ENCODE measurements around the gene CDC45.

Gene CDC45

GRCh38 chr22:19447330-19448075 lies 32.2 kb upstream of the CDC45 start, which contains the start of gene C22orf39 (continued):
- TF ChIP-seq HIC1 (tag by site-specific recombination; IDR thresholded peaks at IDR 0.05) (peak; percentile 66; the same call in 1 of the 2 replicates), ZNF211 (tag by site-specific recombination; IDR thresholded peaks at IDR 0.05; ENCODE audit: low read depth) (no peak), ZNF48 (tag by site-specific recombination; IDR thresholded peaks at IDR 0.05) (no peak), ZNF658 (tag by site-specific recombination; IDR thresholded peaks at IDR 0.05) (no peak), ZNF302 (tag by site-specific recombination; IDR thresholded peaks at IDR 0.05; ENCODE audit: low read depth) (no peak), ZBTB44 (tag by site-specific recombination; IDR thresholded peaks at IDR 0.05) (no peak), KLF1 (tag by site-specific recombination; IDR thresholded peaks at IDR 0.05) (peak; percentile 22; the same call in 1 of the 2 replicates), ZNF629 (tag by site-specific recombination; IDR thresholded peaks at IDR 0.05) (peak; percentile 72), ZFP3 (tag by site-specific recombination; IDR thresholded peaks at IDR 0.05; ENCODE audit: low read depth) (no peak), ZNF660 (tag by site-specific recombination; IDR thresholded peaks at IDR 0.05) (peak; percentile 39; the same call in 1 of the 2 replicates), ZFHX2 (tag by site-specific recombination; conservative IDR thresholded peaks at IDR 0.05) (no peak), ZBTB26 (tag by site-specific recombination; optimal IDR thresholded peaks at IDR 0.05) (peak; percentile 94), ZNF248 (tag by site-specific recombination; IDR thresholded peaks at IDR 0.05) (no peak), OVOL3 (tag by site-specific recombination; IDR thresholded peaks at IDR 0.05) (peak; percentile 55; the same call in 1 of the 2 replicates), SALL2 (tag by site-specific recombination; IDR thresholded peaks at IDR 0.05; ENCODE audit: borderline replicate concordance) (no peak), ZNF701 (tag by site-specific recombination; IDR thresholded peaks at IDR 0.05) (no peak), ZNF23 (tag by site-specific recombination; IDR thresholded peaks at IDR 0.05; ENCODE audit: borderline replicate concordance) (no peak), ZNF18 (tag by site-specific recombination; IDR thresholded peaks at IDR 0.05) (no peak), TSHZ1 (tag by site-specific recombination; IDR thresholded peaks at IDR 0.05; ENCODE audit: borderline replicate concordance) (no peak), RBAK (tag by site-specific recombination; IDR thresholded peaks at IDR 0.05) (no peak), ZNF664 (tag by site-specific recombination; IDR thresholded peaks at IDR 0.05) (no peak), ZNF324 (tag by site-specific recombination; IDR thresholded peaks at IDR 0.05) (peak; percentile 86; the same call in 1 of the 2 replicates), ZNF677 (tag by site-specific recombination; IDR thresholded peaks at IDR 0.05) (0 out of 2 replicates have a peak, but pooled peaks have one; percentile 7), PATZ1 (tag by site-specific recombination; IDR thresholded peaks at IDR 0.05) (no peak; the same call in 1 of the 2 replicates), ZNF624 (tag by site-specific recombination; IDR thresholded peaks at IDR 0.05) (no peak)

All from HEK293 (cell line).